ENCODE results near the gene BORCS5. TPM values are rescaled to one million over a fixed set of nuclear protein-coding genes. Genes with fewer than 3 reads are reported as not detected.

The BORCS5 gene
- total RNA-seq, 1 donor from 2014 or later, result 14.4 TPM

- Mint-ChIP-seq H3K4me3 (no peak overlapping the region), H3K27ac (no peak overlapping the region), H3K9me3 (no peaks in the 10 kb centered on the region), H3K36me3 (peaks cover 32% of the 10 kb centered on the region), H3K4me1 (ENCODE audit: unreplicated experiment) (peaks cover 16% of the 10 kb centered on the region), H3K27me3 (no peaks in the 10 kb centered on the region)
- TF ChIP-seq CTCF (conservative IDR thresholded peaks at IDR 0.05), result no peak
- no peak for DNase-seq (ENCODE audit: extremely low spot score, unreplicated experiment)
Observed at GRCh38 chr12:12380949-12381593, 24.2 kb downstream of the BORCS5 start.

GRCh38 chr12:12381982-12382381 is 25.1 kb downstream of the BORCS5 start:
- no peak for DNase-seq (ENCODE audit: extremely low spot score, unreplicated experiment)
- H3K4me1 Mint-ChIP-seq (ENCODE audit: unreplicated experiment), result peaks cover 16% of the 10 kb centered on the region
- no peak overlapping the region for H3K27ac Mint-ChIP-seq
- TF ChIP-seq CTCF (conservative IDR thresholded peaks at IDR 0.05), result no peak
- H3K36me3 Mint-ChIP-seq, result peaks cover 29% of the 10 kb centered on the region
- H3K27me3 Mint-ChIP-seq, result no peaks in the 10 kb centered on the region
- no peaks in the 10 kb centered on the region for H3K9me3 Mint-ChIP-seq
- H3K4me3 Mint-ChIP-seq, result no peak overlapping the region

GRCh38 chr12:12384571-12385340 is 27.9 kb downstream of the BORCS5 start:
- H3K9me3 Mint-ChIP-seq, result no peaks in the 10 kb centered on the region
- peaks cover 30% of the 10 kb centered on the region for H3K36me3 Mint-ChIP-seq
- TF ChIP-seq CTCF (conservative IDR thresholded peaks at IDR 0.05), result no peak
- no peak for DNase-seq (ENCODE audit: extremely low spot score, unreplicated experiment)
- no peaks in the 10 kb centered on the region for H3K27me3 Mint-ChIP-seq
- peak overlapping the region; percentile 13 for H3K4me3 Mint-ChIP-seq
- H3K27ac Mint-ChIP-seq, result peak overlapping the region; percentile 61
- peaks cover 14% of the 10 kb centered on the region for H3K4me1 Mint-ChIP-seq (ENCODE audit: unreplicated experiment)

GRCh38 chr12:12387501-12387900 is 30.6 kb downstream of the BORCS5 start:
- Mint-ChIP-seq H3K4me1 (ENCODE audit: unreplicated experiment) (peaks cover 11% of the 10 kb centered on the region), H3K27ac (no peak overlapping the region), H3K4me3 (no peak overlapping the region), H3K9me3 (no peaks in the 10 kb centered on the region), H3K36me3 (peaks cover 34% of the 10 kb centered on the region), H3K27me3 (no peaks in the 10 kb centered on the region)
- DNase-seq (ENCODE audit: extremely low spot score, unreplicated experiment), result no peak
- no peak for TF ChIP-seq CTCF (conservative IDR thresholded peaks at IDR 0.05)

GRCh38 chr12:12392413-12392812 is 35.5 kb downstream of the BORCS5 start:
- TF ChIP-seq CTCF (conservative IDR thresholded peaks at IDR 0.05), result no peak
- Mint-ChIP-seq H3K4me3 (no peak overlapping the region), H3K36me3 (peaks cover 37% of the 10 kb centered on the region), H3K27ac (peak overlapping the region; percentile 15), H3K4me1 (ENCODE audit: unreplicated experiment) (peaks cover 3% of the 10 kb centered on the region), H3K9me3 (no peaks in the 10 kb centered on the region), H3K27me3 (no peaks in the 10 kb centered on the region)
- no peak for DNase-seq (ENCODE audit: extremely low spot score, unreplicated experiment)
